Aorta (tissue), 5 donors: ENCODE measurements around the gene SRBD1. TPM values are rescaled to one million over a fixed set of nuclear protein-coding genes. Genes with fewer than 3 reads are reported as not detected.

ENCODE experiments used
- ATAC-seq: fragments of 200-7000 bp; cut with Tn5 transposase; one replicate; pipeline ENCODE4 v1.9.1; 2022; ENCODE audit warnings: moderate library complexity; ENCODE audit not compliant: low FRiP score
- DNase-seq, 2 donors: peaks; one replicate each; pipeline ENCODE4 v3.0.0-alpha.2; 2020
- H3K27ac ChIP-seq, 2 donors: one replicate each; pipeline ENCODE4 v1.5.1; 2013; ENCODE audit warnings: low read length in 2 of 2, mild to moderate bottlenecking in 2 of 2, moderate library complexity in 2 of 2, control low read depth in 1 of 2, inconsistent platforms in 1 of 2, low read depth in 1 of 2
- H3K27me3 ChIP-seq, 2 donors: one replicate each; pipeline ENCODE4 v1.6.1; 2013; ENCODE audit warnings: control low read depth in 1 of 2, low read length in 1 of 2, mild to moderate bottlenecking in 1 of 2, moderate library complexity in 1 of 2; ENCODE audit not compliant: insufficient read depth in 2 of 2, control insufficient read depth in 1 of 2
- H3K36me3 ChIP-seq, 2 donors: one replicate each; pipeline ENCODE4 v1.6.1; 2013; ENCODE audit warnings: control low read depth in 1 of 2, low read length in 1 of 2, mild to moderate bottlenecking in 1 of 2; ENCODE audit not compliant: insufficient read depth in 2 of 2, control insufficient read depth in 1 of 2
- H3K4me1 ChIP-seq, 2 donors: one replicate each; pipeline ENCODE4 v1.6.1; 2013; ENCODE audit warnings: low read length in 2 of 2, control low read depth in 1 of 2, mild to moderate bottlenecking in 1 of 2, moderate library complexity in 1 of 2; ENCODE audit not compliant: insufficient read depth in 2 of 2, control insufficient read depth in 1 of 2
- H3K4me3 ChIP-seq, 2 donors: one replicate each; pipeline ENCODE4 v1.5.1; 2013; ENCODE audit warnings: low read length in 2 of 2, control low read depth in 1 of 2, mild to moderate bottlenecking in 1 of 2
- H3K9me3 ChIP-seq: one replicate; pipeline ENCODE4 v1.6.1; 2013; ENCODE audit warnings: mild to moderate bottlenecking, low read length; ENCODE audit not compliant: control insufficient read depth
- WGBS, 2 donors: extraction: QIAGEN DNeasy Blood & Tissue Kit; methylation state at CpG; one replicate each; pipeline ENCODE4 v1.1.7; 2013; 5-methylcytosine and 5-hydroxymethylcytosine counted together
- intact Hi-C, 2 donors: fragments of 100-400 bp; cut with DNase I; formaldehyde crosslinking; loops; one replicate each; pipeline versions ENCODE4 v1.14.2 to v1.15.0; 2022
- polyA plus RNA-seq, 2 donors: library from polyadenylated mRNA; stranded (reverse); fragments of 200-250 nt; gene quantifications; one replicate each; pipeline ENCODE4 v1.2.3, GENCODE V29; 2013
- total RNA-seq, 2 donors: library from RNA; stranded (reverse); fragmentation: NEBNext Ultra II Directional; extraction: Animal tissue kit (Norgen Biotek cat#: 25700); gene quantifications; one replicate each; pipeline ENCODE4 v1.2.1, GENCODE V29; 2021
- donor health status: healthy with polysubstance abuse.
- donor health status: Bipolar disorder and iron deficiency.
- donor health status: DM: no; HTN: no; CAD: no.
- donor health status: DM: no; HTN: no; CAD: no.
- donor health status: DM: yes; HTN: yes; CAD: no.

Gene SRBD1
- total and polyA plus RNA-seq, 4 donors: 5.4 to 21.2 (median 10.6) TPM

DNA sequence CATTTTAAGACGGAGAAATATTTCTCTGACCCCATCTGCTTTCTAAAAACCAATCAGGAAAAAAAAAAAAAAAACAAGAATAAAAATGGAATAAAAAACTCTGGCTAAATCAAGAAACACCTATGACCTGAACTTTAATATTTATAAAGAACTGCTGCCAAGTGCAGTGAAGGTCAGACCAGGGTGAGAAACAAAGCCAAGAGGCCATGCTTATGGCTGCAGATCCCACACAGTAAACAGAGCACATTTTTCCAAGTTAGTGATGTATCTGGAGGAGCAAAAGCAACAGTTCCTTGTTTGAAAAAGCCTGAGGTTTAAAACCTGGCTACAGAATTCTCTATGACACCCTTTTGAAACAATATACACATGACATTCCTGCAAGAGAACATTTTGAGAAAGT lies 242.3 kb downstream of the SRBD1 start:
- ATAC-seq: no peak

DNA sequence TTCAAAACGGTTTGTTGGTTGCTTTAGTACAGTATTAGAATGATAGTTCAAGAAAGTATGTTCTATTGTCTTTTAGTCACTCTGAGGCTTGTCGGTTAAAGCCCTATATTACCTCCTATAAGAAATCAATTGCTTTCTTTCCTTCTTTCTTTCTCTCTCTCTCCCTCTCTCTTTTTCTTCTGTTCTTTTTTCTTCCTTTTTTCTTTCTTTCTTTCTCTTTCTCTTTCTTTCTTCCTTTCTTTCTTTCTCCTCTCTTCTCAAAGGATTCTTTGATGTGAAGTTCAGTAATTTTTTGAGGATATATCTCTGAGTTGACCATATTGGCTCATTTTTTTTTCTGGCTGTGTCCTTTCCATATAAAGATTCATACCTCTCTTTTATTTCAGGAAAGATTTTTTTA lies 249.4 kb downstream of the SRBD1 start:
- Histone ChIP-seq H3K4me3 (no peak overlapping the region), H3K4me1 (no peaks in the 10 kb centered on the region), H3K27me3 (no peaks in the 10 kb centered on the region), H3K36me3 (no peaks in the 10 kb centered on the region), H3K9me3 (no peaks in the 10 kb centered on the region), H3K27ac (no peak overlapping the region)
- intact Hi-C loops: no loop called here
- WGBS, 2 donors: 82 to 86% methylated on average over 2 of the region's 2 CpGs
- DNase-seq: no peak
- ATAC-seq: no peak

More for the DNA sequence above, 242.3 kb downstream of the SRBD1 start:
- intact Hi-C loops: no loop called here
- H3K9me3 ChIP-seq: no peaks in the 10 kb centered on the region
- H3K4me3 ChIP-seq: no peak overlapping the region
- H3K36me3 ChIP-seq: no peaks in the 10 kb centered on the region
- DNase-seq: no peak
- H3K27me3 ChIP-seq: no peaks in the 10 kb centered on the region
- H3K27ac ChIP-seq: no peak overlapping the region
- no peaks in the 10 kb centered on the region for H3K4me1 ChIP-seq
- WGBS, 2 donors: 87 to 94% methylated on average over 1 of the region's 1 CpG

DNA sequence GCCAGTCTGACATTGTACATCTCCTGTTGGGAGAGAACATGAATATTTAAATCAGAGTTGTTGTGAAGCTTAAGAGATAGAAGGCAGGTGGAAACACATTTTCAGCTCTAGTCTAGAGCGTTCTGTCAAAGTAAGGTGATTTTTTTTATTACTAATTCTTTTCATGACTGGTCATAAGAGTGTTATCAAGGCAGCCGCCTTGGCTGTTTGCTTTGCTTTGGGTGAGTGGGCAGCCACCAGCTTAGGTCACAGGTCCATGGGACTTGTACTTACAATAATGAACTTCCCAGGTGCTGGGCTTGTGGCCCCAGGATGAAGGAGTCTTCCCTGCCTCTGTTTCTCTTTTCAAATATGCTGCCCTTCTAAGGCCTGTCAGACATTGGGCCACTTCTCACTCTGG lies 256.3 kb downstream of the SRBD1 start:
- no peaks in the 10 kb centered on the region for H3K9me3 ChIP-seq
- DNase-seq (no peak), ATAC-seq (no peak)
- H3K36me3 ChIP-seq: no peaks in the 10 kb centered on the region
- WGBS, 2 donors: 79 to 86% methylated on average over 2 of the region's 2 CpGs
- H3K4me3 ChIP-seq: no peak overlapping the region
- intact Hi-C loops: no loop called here
- no peak overlapping the region for H3K27ac ChIP-seq
- no peaks in the 10 kb centered on the region for H3K4me1 ChIP-seq
- no peaks in the 10 kb centered on the region for H3K27me3 ChIP-seq

DNA sequence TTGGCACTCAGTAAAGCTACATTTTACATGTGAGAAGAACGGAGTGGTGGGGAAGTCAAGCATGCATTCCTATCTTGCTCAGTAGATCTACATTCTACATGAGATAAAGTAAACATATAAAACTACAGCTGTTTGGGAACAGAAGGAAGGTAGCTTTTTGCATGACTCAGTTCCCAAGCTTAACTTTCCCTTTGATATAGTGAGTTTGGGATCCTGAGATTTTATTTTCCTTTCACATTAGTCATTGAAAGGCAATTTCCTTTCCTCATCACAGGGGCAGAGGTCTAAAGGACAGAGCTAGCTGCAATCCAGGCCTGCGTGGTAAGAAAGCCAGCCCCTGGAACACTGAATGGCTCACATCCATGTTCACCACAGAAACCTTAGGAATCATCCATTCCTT lies 257.2 kb downstream of the SRBD1 start:
- WGBS, 2 donors: 9 to 15% methylated on average over 2 of the region's 2 CpGs

DNA sequence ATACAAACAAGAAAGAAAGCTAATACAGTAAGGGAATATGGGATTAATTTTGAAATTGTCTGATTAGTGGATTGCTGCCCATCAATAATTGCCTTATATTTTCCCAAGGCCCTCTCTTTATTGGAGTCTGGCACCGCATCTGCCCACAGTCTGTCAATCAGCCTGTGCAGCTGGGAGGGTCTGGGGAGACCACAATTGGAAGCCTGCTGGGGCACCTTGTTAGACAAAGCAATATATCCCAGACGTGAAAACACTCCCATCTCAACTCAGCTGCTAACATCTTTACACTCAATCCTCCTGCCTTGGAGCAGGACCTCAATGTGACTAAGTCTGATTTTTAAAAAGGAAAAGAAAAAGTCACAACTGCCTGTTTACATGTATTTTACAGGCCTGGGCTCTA lies 258.6 kb downstream of the SRBD1 start:
- Histone ChIP-seq H3K4me3 (no peak overlapping the region), H3K27ac (no peak overlapping the region), H3K27me3 (no peaks in the 10 kb centered on the region), H3K9me3 (no peaks in the 10 kb centered on the region), H3K36me3 (no peaks in the 10 kb centered on the region), H3K4me1 (no peaks in the 10 kb centered on the region)
- intact Hi-C loops: no loop called here
- DNase-seq (no peak), ATAC-seq (no peak)
- 94 to 95% methylated on average over 2 of the region's 2 CpGs for WGBS, 2 donors

More for the DNA sequence above, 257.2 kb downstream of the SRBD1 start:
- ATAC-seq (no peak), DNase-seq (no peak)
- H3K27me3 ChIP-seq: no peaks in the 10 kb centered on the region
- no peak overlapping the region for H3K4me3 ChIP-seq
- H3K36me3 ChIP-seq: no peaks in the 10 kb centered on the region
- H3K9me3 ChIP-seq: no peaks in the 10 kb centered on the region
- H3K27ac ChIP-seq: peak overlapping the region; percentile 49 to 81
- intact Hi-C loops: no loop called here
- H3K4me1 ChIP-seq: no peaks in the 10 kb centered on the region

DNA sequence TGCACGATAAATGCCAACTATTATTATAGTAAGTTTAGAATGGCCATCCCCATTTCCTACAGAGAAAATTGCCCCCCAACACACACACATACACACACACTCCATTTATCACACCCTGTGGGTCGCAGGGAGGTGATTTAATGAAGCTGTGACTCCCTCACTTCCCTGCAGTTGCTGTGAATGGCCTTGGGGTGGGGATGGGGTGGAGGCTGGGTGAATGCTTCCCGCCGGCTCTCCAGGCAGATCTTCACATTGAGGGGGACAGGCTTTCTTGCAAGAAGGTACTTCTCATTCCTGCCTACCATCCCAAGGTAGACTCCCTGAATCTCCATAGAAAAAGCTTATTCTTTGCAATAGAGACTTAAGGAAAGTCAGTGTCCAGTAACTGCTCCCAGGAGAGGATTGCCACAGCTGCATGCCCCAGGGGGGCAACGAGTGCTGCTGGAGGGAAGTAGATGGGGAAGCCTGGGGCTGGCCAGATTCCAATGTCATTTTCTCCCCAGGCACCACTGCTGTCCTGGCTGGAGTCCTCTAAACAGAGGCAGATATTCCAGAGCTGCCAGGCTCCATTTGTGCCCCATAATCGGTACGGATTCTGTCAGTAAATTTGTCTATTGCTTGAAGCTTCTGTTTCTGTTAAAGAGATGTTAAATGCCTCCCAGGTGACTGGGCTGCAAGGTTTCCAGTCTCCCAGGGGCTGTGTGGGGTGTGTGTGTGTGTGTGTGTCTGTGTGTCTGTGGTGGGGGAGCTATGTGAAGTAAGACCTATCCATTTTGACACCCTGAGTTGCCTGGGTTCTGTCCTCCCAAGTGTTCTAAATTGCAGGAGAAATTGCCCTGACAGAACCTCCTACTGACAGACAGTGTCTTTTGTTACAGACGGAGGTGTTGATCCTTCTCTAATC lies 265.5 kb downstream of the SRBD1 start:
- WGBS, 2 donors: 58 to 60% methylated on average over 8 of the region's 8 CpGs
- ATAC-seq: no peak
- no peaks in the 10 kb centered on the region for H3K9me3 ChIP-seq
- no peak overlapping the region for H3K4me3 ChIP-seq
- intact Hi-C loops: no loop called here
- no peak for DNase-seq
- H3K27ac ChIP-seq: no peak overlapping the region
- no peaks in the 10 kb centered on the region for H3K27me3 ChIP-seq
- no peaks in the 10 kb centered on the region for H3K36me3 ChIP-seq
- no peaks in the 10 kb centered on the region for H3K4me1 ChIP-seq

DNA sequence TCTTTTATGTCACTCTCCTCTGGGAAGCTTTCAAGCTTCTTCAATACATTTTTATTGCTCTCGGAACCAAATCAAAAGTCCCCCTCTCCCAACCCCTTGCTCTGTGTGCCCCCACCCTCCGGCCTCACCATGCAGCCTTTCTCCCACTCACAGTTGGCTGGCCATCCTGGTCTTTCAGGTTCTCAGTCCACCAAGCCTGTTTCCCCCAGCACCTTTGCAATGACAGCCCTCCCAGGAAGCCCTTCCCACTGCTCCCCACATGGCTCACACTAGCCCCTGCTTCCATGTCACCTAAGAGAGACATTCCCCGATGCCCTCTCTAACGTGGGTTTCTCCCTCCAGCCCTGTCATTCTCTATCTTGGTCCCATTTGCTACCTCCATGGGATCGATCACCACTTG lies 266.6 kb downstream of the SRBD1 start:
- WGBS, 2 donors: 95 to 99% methylated on average over 5 of the region's 5 CpGs
- Histone ChIP-seq H3K27ac (no peak overlapping the region), H3K4me1 (no peaks in the 10 kb centered on the region), H3K27me3 (no peaks in the 10 kb centered on the region), H3K36me3 (no peaks in the 10 kb centered on the region), H3K4me3 (no peak overlapping the region), H3K9me3 (no peaks in the 10 kb centered on the region)
- DNase-seq: no peak
- intact Hi-C loops: no loop called here
- no peak for ATAC-seq

DNA sequence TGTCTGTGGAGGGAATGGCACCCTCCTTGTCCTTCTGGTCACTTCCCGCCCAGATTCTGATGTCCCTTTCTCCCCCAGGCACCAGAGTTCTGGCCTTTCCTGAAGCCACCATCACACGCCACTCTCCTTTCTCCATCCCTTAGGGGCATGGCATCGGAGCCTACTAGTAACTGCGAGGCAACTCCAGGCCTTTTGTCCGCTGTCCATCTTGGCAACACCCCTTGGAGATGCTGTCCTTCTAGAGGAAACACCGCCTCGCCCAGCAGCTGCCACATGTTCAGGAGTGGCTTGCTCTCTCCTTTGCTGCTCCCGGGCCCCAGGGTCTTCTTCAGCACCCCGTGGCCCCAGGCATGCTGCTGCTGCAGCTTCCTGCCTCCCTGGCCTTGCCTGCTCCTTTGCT lies 267.0 kb downstream of the SRBD1 start:
- WGBS, 2 donors: 88 to 92% methylated on average over 9 of the region's 9 CpGs
- Histone ChIP-seq H3K27me3 (no peaks in the 10 kb centered on the region), H3K4me3 (no peak overlapping the region), H3K4me1 (no peaks in the 10 kb centered on the region), H3K36me3 (no peaks in the 10 kb centered on the region), H3K27ac (no peak overlapping the region), H3K9me3 (no peaks in the 10 kb centered on the region)
- ATAC-seq: no peak
- no peak for DNase-seq
- intact Hi-C loops: no loop called here
